Neural progenitor cell (in vitro differentiated cells): ENCODE data around the gene NOBOX.
"Not testable (repeated sequence)": the region's sequence is repeated elsewhere in the genome, so short reads cannot be mapped to it uniquely, and the experiment has no call there.

Experiments
- EZH2 ChIP-seq: fragments of 200-600 bp; sonication (generic); IDR thresholded peaks from 2 replicates; pipeline ENCODE4 v1.6.1; 2017; ENCODE audit warnings: antibody characterized with exemption, mild to moderate bottlenecking, moderate library complexity
- TF ChIP-seq, protein P1 (sequence below): fragments of 200-600 bp; sonication (generic); IDR thresholded peaks from 2 replicates; pipeline ENCODE4 v1.5.1; 2017; ENCODE audit warnings: antibody characterized with exemption, mild to moderate bottlenecking

DNA sequence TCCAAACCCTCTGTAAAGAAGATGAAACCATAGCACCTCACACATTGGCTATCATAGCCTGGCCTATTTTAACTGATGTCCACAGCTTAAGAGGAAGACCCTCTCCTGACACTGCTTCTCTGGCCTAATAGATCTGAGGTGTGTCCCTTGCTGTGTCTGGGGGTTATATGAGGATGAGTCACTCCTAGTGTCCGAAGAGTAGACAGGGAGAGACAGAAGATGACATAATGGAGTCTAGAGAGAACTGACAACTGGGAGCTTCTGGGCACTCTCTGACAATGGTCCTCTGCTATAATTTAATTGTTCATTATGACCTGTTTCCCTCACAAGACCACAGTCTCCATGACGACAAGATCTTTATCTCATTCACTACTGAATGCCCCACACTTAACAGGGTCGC is 41.4 kb downstream of the NOBOX start:
- not testable (repeated sequence) for TF ChIP-seq EZH2
- TF ChIP-seq, protein P1, sequence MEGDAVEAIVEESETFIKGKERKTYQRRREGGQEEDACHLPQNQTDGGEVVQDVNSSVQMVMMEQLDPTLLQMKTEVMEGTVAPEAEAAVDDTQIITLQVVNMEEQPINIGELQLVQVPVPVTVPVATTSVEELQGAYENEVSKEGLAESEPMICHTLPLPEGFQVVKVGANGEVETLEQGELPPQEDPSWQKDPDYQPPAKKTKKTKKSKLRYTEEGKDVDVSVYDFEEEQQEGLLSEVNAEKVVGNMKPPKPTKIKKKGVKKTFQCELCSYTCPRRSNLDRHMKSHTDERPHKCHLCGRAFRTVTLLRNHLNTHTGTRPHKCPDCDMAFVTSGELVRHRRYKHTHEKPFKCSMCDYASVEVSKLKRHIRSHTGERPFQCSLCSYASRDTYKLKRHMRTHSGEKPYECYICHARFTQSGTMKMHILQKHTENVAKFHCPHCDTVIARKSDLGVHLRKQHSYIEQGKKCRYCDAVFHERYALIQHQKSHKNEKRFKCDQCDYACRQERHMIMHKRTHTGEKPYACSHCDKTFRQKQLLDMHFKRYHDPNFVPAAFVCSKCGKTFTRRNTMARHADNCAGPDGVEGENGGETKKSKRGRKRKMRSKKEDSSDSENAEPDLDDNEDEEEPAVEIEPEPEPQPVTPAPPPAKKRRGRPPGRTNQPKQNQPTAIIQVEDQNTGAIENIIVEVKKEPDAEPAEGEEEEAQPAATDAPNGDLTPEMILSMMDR: not testable (repeated sequence)
